GM19240 (cell line): Measurements from ENCODE around the gene UCHL5.
"Not testable (repeated sequence)": the region's sequence is repeated elsewhere in the genome, so short reads cannot be mapped to it uniquely, and the experiment has no call there.

ENCODE experiments used
- DNase-seq: peaks from one replicate; pipeline ENCODE4 v3.0.0; 2011; ENCODE audit warnings: low spot score; ENCODE audit not compliant: insufficient read length

Gene UCHL5

GRCh38 chr1:193013005-193013404 lies 46.2 kb downstream of the UCHL5 start:
- DNase-seq: no peak

GRCh38 chr1:193011406-193011805 lies 47.8 kb downstream of the UCHL5 start:
- no peak for DNase-seq

- DNase-seq: no peak
Measured at GRCh38 chr1:193009501-193009900, 49.7 kb downstream of the UCHL5 start.

GRCh38 chr1:193005785-193006184 lies 53.4 kb downstream of the UCHL5 start:
- no peak for DNase-seq

GRCh38 chr1:192998536-192998935 lies 60.6 kb downstream of the UCHL5 start:
- DNase-seq: no peak

GRCh38 chr1:192994141-192994540 lies 65.0 kb downstream of the UCHL5 start:
- DNase-seq: no peak

- no peak for DNase-seq
Measured at GRCh38 chr1:192993426-192994085, 65.6 kb downstream of the UCHL5 start.

- not testable (repeated sequence) for DNase-seq
Measured at GRCh38 chr1:192986748-192987334, 72.3 kb downstream of the UCHL5 start.

GRCh38 chr1:192986110-192986747 lies 72.9 kb downstream of the UCHL5 start:
- DNase-seq: no peak

GRCh38 chr1:192984080-192984479 lies 75.1 kb downstream of the UCHL5 start:
- peak; percentile 19 for DNase-seq

- DNase-seq: peak; percentile 22
Measured at GRCh38 chr1:192983349-192983980, 75.7 kb downstream of the UCHL5 start.

- no peak for DNase-seq
Measured at GRCh38 chr1:192980856-192981255, 78.3 kb downstream of the UCHL5 start.

- DNase-seq: not testable (repeated sequence)
Measured at GRCh38 chr1:192980334-192980733, 78.8 kb downstream of the UCHL5 start.

GRCh38 chr1:192979542-192979941 lies 79.6 kb downstream of the UCHL5 start:
- DNase-seq: no peak

- DNase-seq: no peak
Measured at GRCh38 chr1:192978195-192978710, 80.9 kb downstream of the UCHL5 start.

- no peak for DNase-seq
Measured at GRCh38 chr1:192977089-192977706, 82.0 kb downstream of the UCHL5 start.

- no peak for DNase-seq
Measured at GRCh38 chr1:192976576-192976975, 82.6 kb downstream of the UCHL5 start.

GRCh38 chr1:192974701-192975100 lies 84.5 kb downstream of the UCHL5 start:
- no peak for DNase-seq

- no peak for DNase-seq
Measured at GRCh38 chr1:192973988-192974387, 85.2 kb downstream of the UCHL5 start.

GRCh38 chr1:192973202-192973601 lies 86.0 kb downstream of the UCHL5 start:
- DNase-seq: no peak

GRCh38 chr1:192969091-192969490 lies 90.1 kb downstream of the UCHL5 start:
- no peak for DNase-seq

GRCh38 chr1:192968323-192968722 lies 90.8 kb downstream of the UCHL5 start:
- DNase-seq: no peak
